Inflammatory macrophage (primary cell): ENCODE measurements around the gene TBCCD1.

Source experiments
- DNase-seq, 2 donors: peaks; one replicate each; pipeline ENCODE4 v3.0.0-alpha.2; 2020 to 2022
- total RNA-seq, 18 experiments: gene quantifications; one replicate each; lab custom pipeline; 2026; ENCODE audit warnings: mixed read lengths in 6 of 18, inconsistent platforms in 2 of 18; lab: John Stamatoyannopoulos, UW

The TBCCD1 gene
- 10.4 to 22.1 (median 18.0) reads per million in 18 experiments for total RNA-seq

DNA sequence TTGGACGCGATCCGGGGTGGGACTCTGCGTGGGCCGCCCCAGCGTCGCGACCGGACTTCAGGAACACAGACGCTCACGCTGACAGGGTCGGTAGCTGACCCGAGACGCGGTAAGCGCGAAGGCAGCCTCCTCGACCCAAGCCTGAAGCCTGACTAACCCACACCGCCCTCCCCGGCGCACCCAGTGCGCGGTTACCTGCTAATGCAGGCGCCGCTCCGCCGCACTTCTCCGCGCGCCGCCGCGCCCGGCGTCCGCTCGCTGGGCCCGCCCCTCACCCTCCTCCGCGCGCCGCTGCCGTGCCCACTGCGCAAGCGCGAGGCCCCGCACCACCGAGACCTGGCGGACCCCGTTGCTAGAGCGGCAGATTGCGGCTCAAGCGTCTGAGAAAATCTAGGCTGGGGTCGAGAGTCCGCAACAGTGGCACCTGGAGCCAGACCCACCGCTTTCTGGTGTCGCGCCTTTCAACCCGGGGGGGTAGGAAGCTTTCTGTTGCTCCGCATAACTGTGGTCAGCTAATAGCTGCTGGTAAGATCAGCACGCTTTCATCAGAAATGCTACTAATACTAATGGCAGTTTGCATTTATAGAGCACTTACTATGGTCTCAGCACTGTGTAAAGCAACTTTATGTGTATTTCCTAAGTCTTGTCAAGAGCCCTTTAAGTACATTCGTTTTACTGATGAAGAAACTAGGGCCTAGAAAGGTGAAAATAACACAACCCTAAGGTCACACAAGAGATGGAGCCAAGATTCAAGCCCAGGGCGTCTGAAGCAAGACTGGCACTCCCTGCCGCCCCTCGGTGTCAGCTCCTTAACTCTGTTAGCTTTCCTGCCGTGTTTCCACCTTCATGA, at the start of gene TBCCD1:
TSS of gene TBCCD1 (minus strand) at position 268 of the 850 bp plus-strand sequence. CDS start 3,010 bp downstream, outside the sequence.
- DNase-seq: peak; percentile 88 to 90

- no peak for DNase-seq
Measured at GRCh38 chr3:186616299-186616617, 49.1 kb upstream of the TBCCD1 start.

- DNase-seq: peak; percentile 78 to 79
Measured at GRCh38 chr3:186614597-186615483, 47.7 kb upstream of the TBCCD1 start.

DNA sequence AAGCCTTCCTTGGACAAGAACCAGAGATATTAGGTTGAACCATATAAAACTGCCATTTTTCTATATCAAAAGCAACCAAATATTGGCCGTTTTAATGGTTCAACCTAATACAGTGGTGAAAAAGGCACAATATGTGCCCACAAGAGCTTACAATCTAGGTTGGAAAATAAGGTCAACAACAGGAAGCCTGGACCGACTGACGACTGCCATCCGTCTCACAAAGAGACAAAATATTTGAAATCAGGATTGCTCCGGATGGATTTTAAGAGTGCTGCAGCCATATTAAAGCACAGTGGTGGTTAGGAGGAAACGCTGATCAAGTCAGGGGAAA, 47.1 kb upstream of the TBCCD1 start:
- no peak for DNase-seq

- no peak for DNase-seq
Measured at GRCh38 chr3:186613637-186614265, 46.6 kb upstream of the TBCCD1 start.

- no peak for DNase-seq
Measured at GRCh38 chr3:186612721-186613636, 45.8 kb upstream of the TBCCD1 start, which contains the start of gene AHSG. Gene AHSG, plus strand, starts transcription at chr3:186613060. Its CDS starts 82 bp downstream, at chr3:186613142.

GRCh38 chr3:186612065-186612464, 44.9 kb upstream of the TBCCD1 start:
- DNase-seq: no peak

GRCh38 chr3:186609247-186609868, 42.2 kb upstream of the TBCCD1 start:
- DNase-seq: peak; percentile 11 to 27

DNA sequence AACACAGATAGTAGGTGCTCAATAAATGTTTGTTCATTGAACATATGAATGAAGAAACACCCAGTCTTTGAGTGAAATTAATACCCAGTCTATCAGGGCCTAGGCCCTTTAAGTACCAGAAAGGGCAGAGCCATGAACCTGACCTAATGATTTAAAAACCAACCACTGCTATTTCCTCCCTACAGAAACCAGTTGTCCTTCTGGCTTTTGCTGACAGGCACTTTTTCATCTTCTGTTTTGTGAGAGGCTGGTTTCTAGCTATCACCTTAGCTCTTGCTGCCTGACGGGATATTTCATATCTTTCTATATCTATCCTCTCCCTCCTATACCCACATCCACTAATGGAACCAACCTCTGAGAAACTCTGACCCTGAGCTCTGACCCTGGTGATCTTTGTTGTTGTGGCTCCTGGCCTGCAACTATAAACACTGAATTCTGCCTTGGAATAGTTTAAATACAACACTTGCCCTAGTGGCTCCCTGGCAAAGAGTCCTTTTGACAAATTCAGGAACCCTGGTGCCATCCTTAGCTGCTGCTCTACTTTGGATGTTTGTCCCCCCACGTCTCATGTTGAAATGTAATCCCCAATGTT, 41.6 kb upstream of the TBCCD1 start:
- no peak for DNase-seq

DNA sequence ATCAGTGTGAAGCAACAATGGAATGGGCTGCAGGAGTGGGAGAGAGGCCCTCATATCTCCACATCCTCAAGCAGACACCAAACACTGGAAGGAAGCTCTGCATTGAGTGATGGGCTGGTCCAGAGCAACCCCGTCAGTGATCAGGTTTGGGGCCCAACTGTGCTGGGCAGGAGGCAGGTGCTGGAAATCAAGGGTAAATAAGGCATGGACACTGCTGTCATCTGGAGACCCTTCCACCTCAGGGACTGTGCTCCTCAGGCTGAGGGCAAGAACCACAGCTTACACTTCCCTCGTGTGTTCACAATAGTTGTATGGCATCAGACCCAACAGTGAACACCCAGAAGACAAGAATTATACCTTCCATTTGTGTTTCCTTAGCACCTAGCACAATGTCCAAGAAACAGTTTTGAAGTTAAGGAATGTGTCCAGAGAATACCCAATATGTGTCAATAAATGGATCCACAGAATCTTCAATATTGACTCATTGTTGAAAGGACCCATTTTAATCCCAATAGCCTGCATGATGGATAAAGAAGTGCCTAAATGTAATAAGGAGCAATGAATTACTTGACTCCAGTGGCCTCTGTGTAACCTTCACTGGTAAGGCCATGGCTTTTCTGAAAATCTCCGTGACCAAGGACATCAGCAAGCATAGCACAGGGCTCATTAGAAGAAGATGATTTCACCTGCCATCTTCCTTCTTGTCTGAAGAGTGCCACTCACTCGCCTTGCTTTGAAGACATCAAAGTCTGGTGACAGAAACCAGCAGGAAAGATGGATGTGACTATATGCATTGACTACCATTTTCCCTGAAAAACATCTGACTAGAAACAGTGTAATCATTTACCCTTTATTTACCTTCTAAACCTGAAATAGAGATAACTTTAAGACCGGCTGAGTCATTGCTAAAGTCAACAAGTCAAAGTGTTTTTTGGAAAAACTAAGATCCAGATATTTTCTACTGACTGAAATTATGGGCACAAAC, 38.7 kb upstream of the TBCCD1 start:
- DNase-seq: no peak

DNA sequence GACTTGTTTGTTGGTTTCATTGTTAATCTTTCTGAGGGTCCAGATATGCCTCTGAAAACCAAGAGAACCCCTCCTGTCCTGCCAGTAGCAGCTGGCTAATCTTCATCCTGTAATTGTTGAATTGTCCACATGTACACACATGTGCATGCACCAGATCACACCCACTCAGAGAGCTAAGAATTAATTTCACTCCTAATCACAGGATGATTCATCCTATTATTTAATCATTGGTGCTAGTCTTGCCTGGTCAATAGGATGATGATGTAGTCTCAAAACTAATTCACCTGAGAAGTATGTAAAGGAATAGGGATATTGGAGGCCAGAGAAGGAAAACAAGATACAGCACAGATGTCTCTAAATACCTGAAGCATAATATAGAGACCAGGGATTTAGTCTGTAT, 37.9 kb upstream of the TBCCD1 start:
- no peak for DNase-seq

GRCh38 chr3:186603159-186603558, 36.0 kb upstream of the TBCCD1 start:
- no peak for DNase-seq

- no peak for DNase-seq
Measured at GRCh38 chr3:186600896-186601295, 33.8 kb upstream of the TBCCD1 start.

- no peak for DNase-seq
Measured at GRCh38 chr3:186599785-186600166, 32.6 kb upstream of the TBCCD1 start.

- DNase-seq: no peak
Measured at GRCh38 chr3:186599142-186599784, 32.1 kb upstream of the TBCCD1 start.

DNA sequence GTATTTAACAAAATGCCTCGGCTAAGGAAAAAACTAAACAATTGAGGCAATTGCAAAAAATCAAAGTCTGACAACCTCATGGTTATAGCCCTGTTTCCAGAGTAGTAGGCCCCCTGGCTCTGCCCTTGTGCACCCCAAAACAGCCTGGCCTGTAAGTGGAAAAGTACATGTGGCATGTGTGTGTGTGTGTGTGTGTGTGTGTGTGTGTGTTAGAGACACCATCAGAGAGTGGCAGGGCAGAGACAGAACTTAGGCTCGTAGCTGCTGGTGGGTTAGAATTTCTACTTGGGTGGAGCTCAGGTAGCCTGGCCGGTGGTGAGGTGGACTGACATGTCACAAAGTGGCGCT, 31.6 kb upstream of the TBCCD1 start:
- no peak for DNase-seq

DNA sequence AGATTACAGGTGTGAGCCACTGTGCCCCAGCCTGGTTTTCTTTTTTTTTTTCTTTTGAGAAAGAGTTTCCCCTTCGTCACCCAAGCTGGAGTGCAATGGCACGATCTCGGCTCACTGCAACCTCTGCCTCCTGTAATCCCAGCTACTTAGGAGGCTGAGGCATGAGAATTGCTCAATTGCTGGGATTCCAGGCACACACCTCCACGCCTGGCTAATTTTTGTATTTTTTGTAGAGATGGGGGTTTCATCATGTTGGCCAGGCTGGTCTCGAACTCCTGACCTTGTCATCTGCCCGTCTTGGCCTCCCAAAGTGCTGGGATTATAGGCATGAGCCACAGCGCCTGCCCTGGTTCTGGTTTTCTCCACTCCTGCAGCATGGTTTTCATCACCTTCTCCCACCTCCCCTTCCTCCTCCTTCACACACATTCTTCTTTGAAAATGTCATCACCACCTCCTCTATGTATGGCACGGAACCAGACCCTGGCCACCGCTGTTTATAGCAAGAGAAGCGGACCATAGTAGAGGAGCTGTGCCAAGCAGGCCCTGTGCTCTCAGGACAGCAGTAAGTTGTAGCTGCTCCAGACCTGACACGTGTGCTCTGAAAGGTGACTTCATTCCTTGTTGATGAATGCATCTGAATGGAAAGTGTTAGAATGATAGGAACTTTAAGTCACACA, 31.1 kb upstream of the TBCCD1 start:
- no peak for DNase-seq

GRCh38 chr3:186596568-186597287, 29.6 kb upstream of the TBCCD1 start:
- DNase-seq: no peak
